ENCODE results near the gene RIN2.
"Not testable (repeated sequence)": the region's sequence is repeated elsewhere in the genome, so short reads cannot be mapped to it uniquely, and the experiment has no call there.

RIN2 gene

DNA sequence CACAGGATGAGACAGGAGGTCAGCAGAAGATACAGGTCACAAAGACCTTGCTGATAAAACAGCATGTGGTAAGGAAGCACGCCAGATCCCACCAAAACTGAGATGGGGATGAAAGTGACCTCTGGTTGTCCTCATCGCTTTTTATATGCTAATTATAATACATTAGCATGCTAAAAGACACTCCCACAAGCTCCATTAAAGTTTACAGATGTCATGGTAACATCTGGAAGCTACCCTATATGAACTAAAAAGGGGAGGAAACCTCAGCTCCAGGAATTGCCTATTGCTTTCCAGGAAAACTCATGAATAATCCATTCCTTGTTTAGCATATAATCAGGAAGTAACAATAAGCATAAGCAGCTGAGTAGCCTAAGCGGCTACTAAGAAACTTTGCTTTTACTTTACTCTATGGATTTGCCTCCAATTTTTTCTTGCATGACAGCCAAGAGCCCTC is 8.4 kb upstream of the RIN2 start:
- H3K4me2 ChIP-seq (ENCODE audit: low read length) = no peak overlapping the region

DNA sequence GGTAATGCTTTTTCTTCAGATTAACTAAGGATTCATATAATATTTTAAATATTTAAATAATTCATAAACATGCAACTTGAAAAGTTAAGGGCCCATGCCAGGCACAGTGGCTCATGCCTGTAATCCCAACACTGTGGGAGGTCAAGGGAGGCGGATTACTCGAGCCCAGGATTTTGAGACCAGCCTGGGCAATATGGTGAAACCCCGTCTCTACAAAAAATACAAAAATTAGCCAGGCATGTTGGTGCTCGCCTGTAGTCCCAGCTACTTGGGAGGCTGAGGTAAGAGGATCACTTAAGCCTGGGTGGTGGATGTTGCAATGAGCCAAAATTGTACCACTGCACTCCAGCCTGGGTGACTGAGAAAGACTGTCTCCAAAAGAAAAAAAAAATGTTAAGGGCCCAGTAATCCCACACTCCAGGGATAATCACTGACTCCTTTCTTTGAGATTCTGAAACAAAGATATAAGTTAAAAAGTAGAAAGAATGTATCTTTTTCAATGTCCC is 7.9 kb upstream of the RIN2 start:
- Histone ChIP-seq H2AFZ (ENCODE audit: low read depth, low read length) (0 out of 2 replicates have a peak overlapping the region, but pooled peaks have one; percentile 98), H3K4me2 (ENCODE audit: low read length) (no peak overlapping the region), H3K9me3 (ENCODE audit: insufficient read depth, low read length) (0 out of 2 replicates have a peak, but pooled peaks cover 10% of the 10 kb centered on the region), H3K27me3 (ENCODE audit: low read depth, low read length) (peaks cover 3% of the 10 kb centered on the region; the same call in 1 of the 2 replicates), H3K27ac (ENCODE audit: low read length) (no peak overlapping the region), H3K79me2 (ENCODE audit: low read length) (no peaks in the 10 kb centered on the region), H4K20me1 (ENCODE audit: insufficient read depth, low read length) (no peaks in the 10 kb centered on the region), H3K4me1 (ENCODE audit: low read length) (peaks cover 10% of the 10 kb centered on the region), H3K36me3 (replicated peaks; ENCODE audit: low read depth, low read length) (no peaks in the 10 kb centered on the region), H3K4me3 (ENCODE audit: low read length) (no peak overlapping the region), H3K9ac (ENCODE audit: low read length) (no peak overlapping the region)
- no peak for TF ChIP-seq EZH2phosphoT487 (IDR thresholded peaks at IDR 0.05; ENCODE audit: low read depth)
- TF ChIP-seq, protein P1, sequence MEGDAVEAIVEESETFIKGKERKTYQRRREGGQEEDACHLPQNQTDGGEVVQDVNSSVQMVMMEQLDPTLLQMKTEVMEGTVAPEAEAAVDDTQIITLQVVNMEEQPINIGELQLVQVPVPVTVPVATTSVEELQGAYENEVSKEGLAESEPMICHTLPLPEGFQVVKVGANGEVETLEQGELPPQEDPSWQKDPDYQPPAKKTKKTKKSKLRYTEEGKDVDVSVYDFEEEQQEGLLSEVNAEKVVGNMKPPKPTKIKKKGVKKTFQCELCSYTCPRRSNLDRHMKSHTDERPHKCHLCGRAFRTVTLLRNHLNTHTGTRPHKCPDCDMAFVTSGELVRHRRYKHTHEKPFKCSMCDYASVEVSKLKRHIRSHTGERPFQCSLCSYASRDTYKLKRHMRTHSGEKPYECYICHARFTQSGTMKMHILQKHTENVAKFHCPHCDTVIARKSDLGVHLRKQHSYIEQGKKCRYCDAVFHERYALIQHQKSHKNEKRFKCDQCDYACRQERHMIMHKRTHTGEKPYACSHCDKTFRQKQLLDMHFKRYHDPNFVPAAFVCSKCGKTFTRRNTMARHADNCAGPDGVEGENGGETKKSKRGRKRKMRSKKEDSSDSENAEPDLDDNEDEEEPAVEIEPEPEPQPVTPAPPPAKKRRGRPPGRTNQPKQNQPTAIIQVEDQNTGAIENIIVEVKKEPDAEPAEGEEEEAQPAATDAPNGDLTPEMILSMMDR (IDR thresholded peaks at IDR 0.05; ENCODE audit: low read depth, low read length) = no peak

More for the DNA sequence above, 8.4 kb upstream of the RIN2 start:
- Histone ChIP-seq H3K4me3 (ENCODE audit: low read length) (no peak overlapping the region), H3K9ac (ENCODE audit: low read length) (no peak overlapping the region), H3K27ac (ENCODE audit: low read length) (no peak overlapping the region), H3K4me1 (ENCODE audit: low read length) (peaks cover 10% of the 10 kb centered on the region), H3K27me3 (ENCODE audit: low read depth, low read length) (peaks cover 3% of the 10 kb centered on the region; the same call in 1 of the 2 replicates), H3K79me2 (ENCODE audit: low read length) (no peaks in the 10 kb centered on the region), H3K36me3 (replicated peaks; ENCODE audit: low read depth, low read length) (no peaks in the 10 kb centered on the region), H3K9me3 (ENCODE audit: insufficient read depth, low read length) (0 out of 2 replicates have a peak, but pooled peaks cover 11% of the 10 kb centered on the region), H4K20me1 (ENCODE audit: insufficient read depth, low read length) (no peaks in the 10 kb centered on the region), H2AFZ (ENCODE audit: low read depth, low read length) (no peak overlapping the region)
- no peak for TF ChIP-seq EZH2phosphoT487 (IDR thresholded peaks at IDR 0.05; ENCODE audit: low read depth)
- TF ChIP-seq, protein P1 (IDR thresholded peaks at IDR 0.05; ENCODE audit: low read depth, low read length) = no peak

DNA sequence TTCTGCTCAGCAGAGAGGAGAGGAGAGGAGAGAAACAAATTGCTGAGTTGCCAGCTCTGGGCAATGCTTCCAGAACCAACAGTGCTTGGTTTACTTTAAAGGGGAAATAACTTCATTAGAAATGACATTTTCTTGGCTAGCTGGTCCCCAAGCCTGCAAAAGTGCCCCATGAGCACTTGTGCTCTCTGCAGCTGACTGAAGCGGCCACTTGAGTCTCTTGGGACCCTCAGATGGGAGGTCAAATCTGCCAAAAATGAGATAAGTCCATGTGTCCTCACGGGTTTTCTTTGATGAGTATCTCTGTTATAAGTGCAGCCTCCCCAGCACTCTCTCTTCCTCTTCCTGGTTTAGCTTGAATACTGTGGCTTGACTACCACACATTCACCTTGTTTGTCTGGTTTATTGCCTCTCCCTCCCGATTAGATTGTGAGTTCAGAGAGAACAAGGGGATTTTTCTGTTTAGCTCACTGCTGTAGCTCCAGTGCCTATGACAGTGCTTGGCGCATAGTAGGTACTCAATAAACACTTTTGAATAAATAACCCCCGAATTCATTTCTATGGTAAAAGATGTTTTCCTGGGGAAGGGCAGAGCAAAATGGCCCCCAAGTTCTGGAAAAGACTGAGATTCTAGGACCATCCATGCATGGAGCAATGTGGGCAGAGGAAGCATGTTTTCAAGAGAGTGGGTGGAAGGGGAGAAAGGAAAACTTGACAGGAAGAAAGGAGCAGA is 7.0 kb upstream of the RIN2 start:
- Histone ChIP-seq H3K27ac (ENCODE audit: low read length) (no peak overlapping the region), H3K4me3 (ENCODE audit: low read length) (peak overlapping the region; percentile 24; the same call in 1 of the 2 replicates), H4K20me1 (ENCODE audit: insufficient read depth, low read length) (no peaks in the 10 kb centered on the region), H3K36me3 (replicated peaks; ENCODE audit: low read depth, low read length) (no peaks in the 10 kb centered on the region), H3K27me3 (ENCODE audit: low read depth, low read length) (no peaks in the 10 kb centered on the region), H3K4me2 (ENCODE audit: low read length) (peak overlapping the region; percentile 57), H3K79me2 (ENCODE audit: low read length) (no peaks in the 10 kb centered on the region), H2AFZ (ENCODE audit: low read depth, low read length) (peak overlapping the region; percentile 98), H3K9me3 (ENCODE audit: insufficient read depth, low read length) (0 out of 2 replicates have a peak, but pooled peaks cover under 1% of the 10 kb centered on the region), H3K9ac (ENCODE audit: low read length) (peak overlapping the region; percentile 23; the same call in 1 of the 2 replicates), H3K4me1 (ENCODE audit: low read length) (peaks cover 10% of the 10 kb centered on the region)
- no peak for TF ChIP-seq EZH2phosphoT487 (IDR thresholded peaks at IDR 0.05; ENCODE audit: low read depth)
- TF ChIP-seq, protein P1 (IDR thresholded peaks at IDR 0.05; ENCODE audit: low read depth, low read length) = no peak

DNA sequence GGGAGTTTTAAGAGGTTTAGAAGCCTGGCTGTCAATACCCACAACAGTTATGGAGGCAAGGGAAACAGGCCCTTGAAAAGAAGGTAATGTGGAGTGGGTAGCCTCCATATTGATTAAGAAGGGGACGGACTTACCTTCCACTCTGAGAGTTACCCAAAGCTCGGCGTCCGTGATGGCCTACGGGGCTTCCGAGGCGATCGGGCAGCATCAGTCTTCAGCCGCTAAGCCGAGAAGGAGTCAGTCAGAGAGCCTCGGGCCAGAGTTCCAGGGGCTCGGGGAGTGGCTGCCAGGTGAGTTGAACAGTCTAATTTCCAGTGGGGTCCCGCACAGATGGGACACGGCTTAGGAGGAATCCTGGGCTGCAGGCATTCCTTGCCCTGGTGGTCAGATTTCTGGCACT is 3.9 kb upstream of the RIN2 start:
- not testable (repeated sequence) for H2AFZ ChIP-seq (ENCODE audit: low read depth, low read length); H3K27ac ChIP-seq (ENCODE audit: low read length); H3K27me3 ChIP-seq (ENCODE audit: low read depth, low read length); H3K36me3 ChIP-seq (replicated peaks; ENCODE audit: low read depth, low read length); H3K4me2 ChIP-seq (ENCODE audit: low read length); H3K9me3 ChIP-seq (ENCODE audit: insufficient read depth, low read length); H3K4me3 ChIP-seq (ENCODE audit: low read length); H4K20me1 ChIP-seq (ENCODE audit: insufficient read depth, low read length); H3K79me2 ChIP-seq (ENCODE audit: low read length); H3K9ac ChIP-seq (ENCODE audit: low read length)
- peaks cover 10% of the 10 kb centered on the region for H3K4me1 ChIP-seq (ENCODE audit: low read length)

All from OCI-LY3 (cell line).